Smooth muscle cell (in vitro differentiated cells): ENCODE results near the gene MAL. TPM values are rescaled to one million over a fixed set of nuclear protein-coding genes. Genes with fewer than 3 reads are reported as not detected.

Experiments
- DNase-seq: peaks from one replicate; lab custom pipeline; 2025; ENCODE audit not compliant: unreplicated experiment; lab: John Stamatoyannopoulos, UW
- H2AFZ ChIP-seq: fragments of 200-600 bp; sonication (generic); 2 replicates; pipeline ENCODE4 v1.6.0; 2016; ENCODE audit warnings: antibody characterized with exemption, low read depth, mild to moderate bottlenecking
- H3F3A ChIP-seq: fragments of 200-600 bp; sonication (generic); 2 replicates; pipeline ENCODE4 v1.6.0; 2017; ENCODE audit warnings: antibody characterized with exemption, low read depth
- H3K27ac ChIP-seq: fragments of 200-600 bp; sonication (generic); 2 replicates; pipeline ENCODE4 v1.5.1; 2016; ENCODE audit warnings: low read depth, mild to moderate bottlenecking
- H3K27me3 ChIP-seq: fragments of 200-600 bp; sonication (generic); 2 replicates; pipeline ENCODE4 v1.6.1; 2016; ENCODE audit warnings: low read depth, mild to moderate bottlenecking
- H3K36me3 ChIP-seq: fragments of 200-600 bp; sonication (generic); 2 replicates; pipeline ENCODE4 v1.5.1; 2016; ENCODE audit warnings: low read depth
- H3K4me1 ChIP-seq: fragments of 200-600 bp; sonication (generic); 2 replicates; pipeline ENCODE4 v1.5.1; 2016; ENCODE audit warnings: low read depth
- H3K4me2 ChIP-seq: fragments of 200-600 bp; sonication (generic); 2 replicates; pipeline ENCODE4 v1.6.0; 2016; ENCODE audit warnings: mild to moderate bottlenecking
- H3K4me3 ChIP-seq: fragments of 200-600 bp; sonication (generic); 2 replicates; pipeline ENCODE4 v1.5.1; 2016; ENCODE audit warnings: mild to moderate bottlenecking
- H3K79me2 ChIP-seq: fragments of 200-600 bp; sonication (generic); 2 replicates; pipeline ENCODE4 v1.6.0; 2016; ENCODE audit warnings: low read depth, mild to moderate bottlenecking
- H3K9ac ChIP-seq: fragments of 200-600 bp; sonication (generic); 2 replicates; pipeline ENCODE4 v1.6.0; 2016; ENCODE audit warnings: low read depth
- H3K9me3 ChIP-seq: fragments of 200-600 bp; sonication (generic); replicated peaks from 2 replicates; pipeline ENCODE4 v1.5.1; 2016; ENCODE audit warnings: low read depth
- H4K20me1 ChIP-seq: fragments of 200-600 bp; sonication (generic); 2 replicates; pipeline ENCODE4 v1.6.0; 2016; ENCODE audit warnings: low read depth
- WGBS: methylation state at CpG from one replicate; pipeline ENCODE4 v1.1.7; 2016; ENCODE audit warnings: low lambda C conversion rate; 5-methylcytosine and 5-hydroxymethylcytosine counted together
- polyA plus RNA-seq: library from polyadenylated mRNA; unstranded; fragments of >200 nt; fragmentation: Nextera tagmentation; extraction: Ambion mirVana; gene quantifications from 2 replicates; pipeline ENCODE4 v1.2.1, GENCODE V29; 2016
- total RNA-seq: library from RNA; depleted of rRNA; stranded (reverse); fragments of >200 nt; gene quantifications from 2 replicates; pipeline ENCODE4 v1.2.3, GENCODE V29; 2014
- TF ChIP-seq, protein P1 (sequence below): fragments of 200-600 bp; sonication (generic); IDR thresholded peaks from 2 replicates; pipeline ENCODE4 v1.5.1; 2017; ENCODE audit warnings: borderline replicate concordance, mild to moderate bottlenecking, antibody characterized with exemption; ENCODE audit not compliant: insufficient read depth, poor library complexity, severe bottlenecking

Gene MAL
- total and polyA plus RNA-seq, 2 experiments from 2014 or later = not detected

DNA sequence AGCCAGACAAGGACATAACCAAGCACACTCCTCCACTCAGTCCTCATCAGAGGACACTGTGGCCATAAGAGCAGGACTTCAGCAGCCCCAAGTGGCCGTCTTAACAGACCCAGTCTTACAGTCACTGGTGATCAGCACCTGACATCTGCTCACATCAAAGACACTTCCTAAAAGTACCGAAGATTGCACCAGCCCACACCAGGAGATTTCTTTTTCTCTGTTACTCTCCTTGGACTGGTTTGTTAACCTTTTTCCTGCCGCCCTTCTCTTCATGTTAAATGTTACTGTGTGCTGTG, 52.0 kb downstream of the MAL start:
- WGBS = 70% methylated on average over 3 of the region's 3 CpGs
- Histone ChIP-seq H3K4me1 (no peaks in the 10 kb centered on the region), H3K27me3 (no peaks in the 10 kb centered on the region), H4K20me1 (no peaks in the 10 kb centered on the region), H3K9ac (no peak overlapping the region), H3K79me2 (no peaks in the 10 kb centered on the region), H3K9me3 (no peaks in the 10 kb centered on the region), H3K27ac (no peak overlapping the region), H2AFZ (no peak overlapping the region), H3F3A (no peaks in the 10 kb centered on the region), H3K36me3 (no peaks in the 10 kb centered on the region), H3K4me3 (no peak overlapping the region), H3K4me2 (no peak overlapping the region)
- DNase-seq = no peak
- TF ChIP-seq, protein P1, sequence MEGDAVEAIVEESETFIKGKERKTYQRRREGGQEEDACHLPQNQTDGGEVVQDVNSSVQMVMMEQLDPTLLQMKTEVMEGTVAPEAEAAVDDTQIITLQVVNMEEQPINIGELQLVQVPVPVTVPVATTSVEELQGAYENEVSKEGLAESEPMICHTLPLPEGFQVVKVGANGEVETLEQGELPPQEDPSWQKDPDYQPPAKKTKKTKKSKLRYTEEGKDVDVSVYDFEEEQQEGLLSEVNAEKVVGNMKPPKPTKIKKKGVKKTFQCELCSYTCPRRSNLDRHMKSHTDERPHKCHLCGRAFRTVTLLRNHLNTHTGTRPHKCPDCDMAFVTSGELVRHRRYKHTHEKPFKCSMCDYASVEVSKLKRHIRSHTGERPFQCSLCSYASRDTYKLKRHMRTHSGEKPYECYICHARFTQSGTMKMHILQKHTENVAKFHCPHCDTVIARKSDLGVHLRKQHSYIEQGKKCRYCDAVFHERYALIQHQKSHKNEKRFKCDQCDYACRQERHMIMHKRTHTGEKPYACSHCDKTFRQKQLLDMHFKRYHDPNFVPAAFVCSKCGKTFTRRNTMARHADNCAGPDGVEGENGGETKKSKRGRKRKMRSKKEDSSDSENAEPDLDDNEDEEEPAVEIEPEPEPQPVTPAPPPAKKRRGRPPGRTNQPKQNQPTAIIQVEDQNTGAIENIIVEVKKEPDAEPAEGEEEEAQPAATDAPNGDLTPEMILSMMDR = no peak

DNA sequence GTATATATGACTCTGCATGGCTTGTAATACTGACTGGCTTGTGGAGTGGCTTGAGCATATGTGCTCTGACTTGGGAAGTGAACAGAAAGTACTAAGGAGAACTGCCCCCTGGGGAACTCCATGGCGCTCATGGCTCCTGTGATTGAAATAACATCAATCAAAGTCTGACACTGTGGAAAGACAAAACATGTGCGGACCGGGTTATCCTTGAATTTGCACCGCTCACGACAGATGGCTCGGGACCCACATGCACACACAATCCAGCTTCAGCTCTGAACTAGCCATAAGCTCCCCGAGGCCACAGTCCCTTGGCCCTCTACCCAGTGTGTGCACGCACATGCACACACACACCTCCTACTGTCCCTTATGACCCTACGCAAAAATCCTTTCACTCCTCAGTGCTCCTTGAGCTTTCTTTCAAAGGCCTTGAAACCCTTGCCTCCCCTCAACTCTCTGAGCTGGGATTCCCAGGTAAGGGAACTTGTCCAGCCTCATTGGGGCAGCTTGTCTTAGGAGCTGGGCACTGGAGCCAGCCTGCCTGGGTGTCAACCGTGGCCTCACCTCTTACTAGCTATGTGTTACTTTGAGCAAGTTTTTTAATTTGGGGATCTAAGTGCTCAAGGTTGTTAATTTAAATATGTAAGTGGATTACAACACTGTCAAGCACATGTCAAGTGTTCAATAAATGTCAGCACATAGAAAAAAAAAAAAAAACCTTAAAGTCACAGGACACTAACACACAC, 52.5 kb downstream of the MAL start:
- H3K9me3 ChIP-seq = no peaks in the 10 kb centered on the region
- H3K4me2 ChIP-seq = no peak overlapping the region
- H3K36me3 ChIP-seq = no peaks in the 10 kb centered on the region
- TF ChIP-seq, protein P1 = no peak
- no peaks in the 10 kb centered on the region for H3F3A ChIP-seq
- no peak overlapping the region for H3K27ac ChIP-seq
- H3K4me3 ChIP-seq = no peak overlapping the region
- H3K79me2 ChIP-seq = no peaks in the 10 kb centered on the region
- no peak overlapping the region for H3K9ac ChIP-seq
- 93% methylated on average over 10 of the region's 10 CpGs for WGBS
- no peak overlapping the region for H2AFZ ChIP-seq
- no peak for DNase-seq
- no peaks in the 10 kb centered on the region for H3K27me3 ChIP-seq
- no peaks in the 10 kb centered on the region for H3K4me1 ChIP-seq
- H4K20me1 ChIP-seq = no peaks in the 10 kb centered on the region

DNA sequence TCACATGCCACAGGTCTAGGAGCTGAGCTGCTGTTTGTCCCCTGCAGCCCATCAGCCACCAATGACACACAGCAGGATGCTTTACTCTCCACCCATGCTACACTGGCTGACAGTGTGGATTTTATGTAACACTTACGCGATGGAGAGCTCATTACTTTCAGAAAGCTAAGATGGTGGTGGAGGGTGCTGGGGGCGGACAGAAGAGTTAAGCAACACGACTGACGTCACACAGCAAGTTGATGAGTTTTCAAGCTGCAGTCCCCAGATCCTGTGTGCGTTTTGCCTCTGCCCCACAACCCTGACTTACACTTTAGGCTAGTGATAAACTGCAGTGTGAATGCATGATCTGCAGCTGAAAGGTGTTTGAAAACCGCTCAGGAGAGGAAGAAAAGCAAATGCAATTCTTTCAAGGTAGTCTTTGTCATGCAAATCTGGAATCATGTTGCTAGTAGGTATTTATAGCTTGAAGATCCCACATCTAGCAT, 53.7 kb downstream of the MAL start:
- Histone ChIP-seq H3K79me2 (no peaks in the 10 kb centered on the region), H2AFZ (no peak overlapping the region), H3K9ac (no peak overlapping the region), H3K27me3 (no peaks in the 10 kb centered on the region), H3K9me3 (no peaks in the 10 kb centered on the region), H3K4me2 (no peak overlapping the region), H3K4me1 (no peaks in the 10 kb centered on the region), H3K4me3 (no peak overlapping the region), H4K20me1 (no peaks in the 10 kb centered on the region), H3F3A (no peaks in the 10 kb centered on the region), H3K27ac (no peak overlapping the region), H3K36me3 (no peaks in the 10 kb centered on the region)
- DNase-seq = no peak
- TF ChIP-seq, protein P1 = no peak
- 20% methylated on average over 7 of the region's 7 CpGs for WGBS

DNA sequence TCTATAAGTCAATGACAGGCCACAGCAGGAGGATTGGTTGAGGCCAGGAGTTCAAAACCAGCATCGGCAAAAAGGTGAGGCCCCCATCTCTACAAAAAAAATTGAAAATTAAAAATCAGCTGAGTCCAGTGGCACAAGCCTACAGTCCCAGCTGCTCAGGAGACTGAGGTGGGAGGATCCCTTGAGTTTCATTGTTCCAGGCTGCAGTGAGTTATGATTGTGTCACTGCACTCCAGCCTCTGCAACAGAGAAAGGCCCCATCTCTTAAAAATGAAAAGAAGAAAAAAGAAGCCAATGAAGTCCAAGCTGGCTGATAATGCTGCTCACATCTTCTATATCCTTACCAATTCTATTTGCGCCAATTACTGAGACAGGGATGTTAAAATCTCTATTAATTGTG, 57.0 kb downstream of the MAL start:
- WGBS = 98% methylated on average over 2 of the region's 2 CpGs
- DNase-seq = no peak
- no peaks in the 10 kb centered on the region for H4K20me1 ChIP-seq

More for the DNA sequence above, 57.0 kb downstream of the MAL start:
- Histone ChIP-seq H3K36me3 (peaks cover 13% of the 10 kb centered on the region), H2AFZ (no peak overlapping the region), H3K9me3 (no peaks in the 10 kb centered on the region), H3F3A (no peaks in the 10 kb centered on the region), H3K27ac (no peak overlapping the region), H3K9ac (no peak overlapping the region), H3K4me3 (no peak overlapping the region), H3K4me2 (no peak overlapping the region), H3K79me2 (no peaks in the 10 kb centered on the region), H3K27me3 (no peaks in the 10 kb centered on the region), H3K4me1 (no peaks in the 10 kb centered on the region)
- TF ChIP-seq, protein P1 = no peak
